Prostate gland (tissue), 2 donors: ENCODE measurements around the gene SRP14. TPM values are rescaled to one million over a fixed set of nuclear protein-coding genes. Genes with fewer than 3 reads are reported as not detected.

Source experiments
- DNase-seq: peaks from one replicate; pipeline ENCODE4 v3.0.0-alpha.2; 2019; ENCODE audit warnings: low spot score
- H3K27ac ChIP-seq, 2 donors: fragments of 200-600 bp; sonication (generic); 2 replicates each; pipeline ENCODE4 v1.5.1; 2017 to 2019
- H3K27me3 ChIP-seq: fragments of 200-600 bp; sonication (generic); replicated peaks from 2 replicates; pipeline ENCODE4 v1.5.1; 2019; ENCODE audit not compliant: insufficient read depth
- H3K36me3 ChIP-seq, 2 donors: fragments of 200-600 bp; sonication (generic); 1 replicate in 1 of 2; 2 replicates in 1 of 2; pipeline versions ENCODE4 v1.5.1 to v1.8.1; 2017 to 2019
- H3K4me1 ChIP-seq: fragments of 200-600 bp; sonication (generic); replicated peaks from 2 replicates; pipeline ENCODE4 v1.5.1; 2019
- H3K4me3 ChIP-seq, 2 donors: fragments of 200-600 bp; sonication (generic); 2 replicates each; pipeline ENCODE4 v1.5.1; 2017 to 2019
- H3K9me3 ChIP-seq: fragments of 200-600 bp; sonication (generic); 2 replicates; pipeline ENCODE4 v1.5.1; 2017
- CTCF ChIP-seq, 4 experiments: fragments of 200-600 bp in 2 of 4; fragments of 450-650 bp in 2 of 4; sonication (generic) in 2 of 4; IDR thresholded peaks; 1 replicate in 3 of 4; 2 replicates in 1 of 4; pipeline ENCODE4 v1.5.1; 2016 to 2019; ENCODE audit warnings: antibody characterized with exemption in 4 of 4, mild to moderate bottlenecking in 2 of 4, moderate library complexity in 2 of 4
- POLR2A ChIP-seq: fragments of 450-650 bp; IDR thresholded peaks from one replicate; pipeline ENCODE4 v1.6.1; 2016; ENCODE audit warnings: antibody characterized with exemption, mild to moderate bottlenecking
- POLR2AphosphoS5 ChIP-seq: sonication (generic); formaldehyde crosslinking; IDR thresholded peaks from one replicate; pipeline ENCODE4 v1.6.1; 2017; ENCODE audit warnings: antibody characterized with exemption
- whole genome bisulfite sequencing: methylation state at CpG from one replicate; pipeline ENCODE4 v1.1.5; 2018; 5-methylcytosine and 5-hydroxymethylcytosine counted together
- intact Hi-C: fragments of 100-400 bp; cut with DNase I; formaldehyde crosslinking; loops from one replicate; pipeline ENCODE4 v1.14.2; 2022
- total RNA-seq, 2 donors: library from RNA; depleted of rRNA; stranded (reverse); fragments of >200 nt; gene quantifications; one replicate each; pipeline ENCODE4 v1.1.0, GENCODE V29; 2016

Gene SRP14
- 100 to 1,000 TPM; 366 to 428 TPM for total RNA-seq

- H3K9me3 ChIP-seq, result no peaks in the 10 kb centered on the region
- TF ChIP-seq CTCF (IDR thresholded peaks at IDR 0.05) (peak in 2 of 4 experiments; percentile 68), POLR2A (peak; percentile 83), POLR2AphosphoS5 (peak; percentile 94)
- H3K27ac ChIP-seq, result peak within 1 kb of the TSS; percentile 98 to 99
- WGBS, result under 1% methylated on average over 59 of the region's 59 CpGs
- peaks cover 0 to 8% of the 10 kb centered on the region in 2 donors for H3K36me3 ChIP-seq
- DNase-seq, result peak; percentile 93
- intact Hi-C loops, result no loop called here
- peaks cover 5% of the 10 kb centered on the region for H3K4me1 ChIP-seq
- no peaks in the 10 kb centered on the region for H3K27me3 ChIP-seq
- H3K4me3 ChIP-seq, result peak within 1 kb of the TSS; percentile 87
These were observed at the start of gene SRP14 for GRCh38 chr15:40038638-40039543. Gene SRP14 (minus strand): TSS chr15:40039181. CDS start chr15:40039116, 65 bp downstream.

- 76% methylated on average over 9 of the region's 9 CpGs for WGBS
- Histone ChIP-seq H3K4me3 (no peak overlapping the region), H3K27ac (no peak overlapping the region), H3K36me3 (peaks cover 0 to 8% of the 10 kb centered on the region in 2 donors), H3K4me1 (peaks cover 13% of the 10 kb centered on the region), H3K9me3 (no peaks in the 10 kb centered on the region), H3K27me3 (no peaks in the 10 kb centered on the region)
- intact Hi-C loops, result no loop called here
- TF ChIP-seq POLR2A (no peak), CTCF (IDR thresholded peaks at IDR 0.05) (no peak), POLR2AphosphoS5 (no peak)
- DNase-seq, result no peak
These were observed 49.3 kb upstream of the SRP14 start for GRCh38 chr15:40087991-40088928.

GRCh38 chr15:40087068-40087810, 48.3 kb upstream of the SRP14 start:
- intact Hi-C loops, result no loop called here
- 57% methylated on average over 14 of the region's 14 CpGs for WGBS

More at GRCh38 chr15:40087068-40087810, 48.3 kb upstream of the SRP14 start:
- Histone ChIP-seq H3K9me3 (no peaks in the 10 kb centered on the region), H3K4me1 (peaks cover 4% of the 10 kb centered on the region), H3K27me3 (no peaks in the 10 kb centered on the region), H3K27ac (no peak overlapping the region), H3K36me3 (peaks cover 0 to 8% of the 10 kb centered on the region in 2 donors), H3K4me3 (no peak overlapping the region)
- DNase-seq, result no peak
- no peak for TF ChIP-seq POLR2AphosphoS5
- no peak for TF ChIP-seq POLR2A
- TF ChIP-seq CTCF (IDR thresholded peaks at IDR 0.05), result no peak
